HG02571 (cell line): ENCODE measurements around the gene NIN.
A peak's percentile ranks its signal among the peaks of the same experiment; 100 is the strongest.

Experiments
- ATAC-seq: cut with Tn5 transposase; IDR thresholded peaks from one replicate; pipeline ENCODE4 v1.9.1; 2021; ENCODE audit warnings: mild to moderate bottlenecking, moderate library complexity; ENCODE audit not compliant: unreplicated experiment

NIN gene

GRCh38 chr14:50830932-50831725 is at the start of gene NIN:
Gene NIN (minus strand): TSS chr14:50831162. CDS start chr14:50822056, 9,106 bp downstream.
- ATAC-seq, result peak; percentile 79

- ATAC-seq, result peak; percentile 93
Measured at GRCh38 chr14:50875359-50876070, 44.6 kb upstream of the NIN start.

GRCh38 chr14:50874757-50875156 is 43.8 kb upstream of the NIN start:
- no peak for ATAC-seq

- no peak for ATAC-seq
Measured at GRCh38 chr14:50871914-50872732, 41.2 kb upstream of the NIN start, which contains the start of gene ABHD12B. Gene ABHD12B (plus strand): TSS chr14:50872053. CDS start chr14:50872175, 122 bp downstream.

- ATAC-seq, result no peak
Measured at GRCh38 chr14:50871228-50871627, 40.3 kb upstream of the NIN start.

- ATAC-seq, result no peak
Measured at GRCh38 chr14:50865391-50866076, 34.6 kb upstream of the NIN start.

GRCh38 chr14:50864946-50865345 is 34.0 kb upstream of the NIN start:
- ATAC-seq, result no peak

- ATAC-seq, result no peak
Measured at GRCh38 chr14:50864237-50864636, 33.3 kb upstream of the NIN start.

- ATAC-seq, result no peak
Measured at GRCh38 chr14:50862036-50862570, 31.1 kb upstream of the NIN start.

GRCh38 chr14:50860478-50861086 is 29.6 kb upstream of the NIN start:
- peak; percentile 55 for ATAC-seq

GRCh38 chr14:50859296-50859624 is 28.3 kb upstream of the NIN start:
- ATAC-seq, result no peak

- no peak for ATAC-seq
Measured at GRCh38 chr14:50856660-50857059, 25.7 kb upstream of the NIN start.

GRCh38 chr14:50855558-50855957 is 24.6 kb upstream of the NIN start:
- no peak for ATAC-seq

GRCh38 chr14:50854521-50854920 is 23.6 kb upstream of the NIN start:
- ATAC-seq, result no peak

- no peak for ATAC-seq
Measured at GRCh38 chr14:50853891-50854290, 22.9 kb upstream of the NIN start.

GRCh38 chr14:50846226-50846880 is 15.4 kb upstream of the NIN start:
- ATAC-seq, result no peak

- ATAC-seq, result no peak
Measured at GRCh38 chr14:50845166-50845565, 14.2 kb upstream of the NIN start.

- ATAC-seq, result no peak
Measured at GRCh38 chr14:50844391-50844790, 13.4 kb upstream of the NIN start.

GRCh38 chr14:50839691-50840090 is 8.7 kb upstream of the NIN start:
- no peak for ATAC-seq

- no peak for ATAC-seq
Measured at GRCh38 chr14:50839048-50839447, 8.1 kb upstream of the NIN start.
